Muscle of leg (tissue), 11 donors: ENCODE measurements around the gene BACE1. TPM values are rescaled to one million over a fixed set of nuclear protein-coding genes. Genes with fewer than 3 reads are reported as not detected.

Source experiments
- DNase-seq: peaks from one replicate; pipeline ENCODE4 v3.0.0; 2013
- H3K27ac ChIP-seq: one replicate; pipeline ENCODE4 v1.5.1; 2013; ENCODE audit warnings: mild to moderate bottlenecking, low read length, control low read depth
- H3K27me3 ChIP-seq: one replicate; pipeline ENCODE4 v1.6.1; 2013; ENCODE audit warnings: low read length; ENCODE audit not compliant: control insufficient read depth, insufficient read depth
- H3K36me3 ChIP-seq: one replicate; pipeline ENCODE4 v1.6.1; 2013; ENCODE audit warnings: low read length; ENCODE audit not compliant: control insufficient read depth, insufficient read depth
- H3K4me1 ChIP-seq: one replicate; pipeline ENCODE4 v1.6.1; 2013; ENCODE audit warnings: low read length; ENCODE audit not compliant: control insufficient read depth, insufficient read depth
- H3K4me3 ChIP-seq: one replicate; pipeline ENCODE4 v1.5.1; 2013; ENCODE audit warnings: low read length, control low read depth
- H3K9me3 ChIP-seq: replicated peaks from 2 replicates; pipeline ENCODE4 v1.6.1; 2013; ENCODE audit warnings: low read depth, low read length; ENCODE audit not compliant: control insufficient read depth
- WGBS: methylation state at CpG from one replicate; pipeline ENCODE4 v1.1.5; 2013; ENCODE audit warnings: missing lambda C conversion rate; ENCODE audit not compliant: insufficient coverage; 5-methylcytosine and 5-hydroxymethylcytosine counted together
- polyA plus RNA-seq, 8 donors: library from polyadenylated mRNA; unstranded; fragments of 120-200 nt; gene quantifications; one replicate each; pipeline versions ENCODE4 v1.2.1 to v1.2.3, GENCODE V29; 2013; ENCODE audit warnings: inconsistent platforms in 1 of 8, low replicate concordance in 1 of 8; ENCODE audit not compliant: insufficient read length in 8 of 8, insufficient read depth in 1 of 8
- total RNA-seq: library from RNA; stranded (reverse); fragments of 120-200 nt; gene quantifications from one replicate; pipeline ENCODE4 v1.2.4, GENCODE V29; 2013

The BACE1 gene
- total and polyA plus RNA-seq, 9 donors, result 16.6 to 40.8 (median 36.6) TPM

- Histone ChIP-seq H3K9me3 (no peaks in the 10 kb centered on the region), H3K4me1 (peaks cover 11% of the 10 kb centered on the region), H3K36me3 (peaks cover 20% of the 10 kb centered on the region), H3K27me3 (no peaks in the 10 kb centered on the region), H3K4me3 (no peak overlapping the region), H3K27ac (no peak overlapping the region)
- 87% methylated on average over 4 of the region's 6 CpGs for WGBS
- no peak for DNase-seq
Measured at GRCh38 chr11:117296881-117297280, 19.2 kb downstream of the BACE1 start.

DNA sequence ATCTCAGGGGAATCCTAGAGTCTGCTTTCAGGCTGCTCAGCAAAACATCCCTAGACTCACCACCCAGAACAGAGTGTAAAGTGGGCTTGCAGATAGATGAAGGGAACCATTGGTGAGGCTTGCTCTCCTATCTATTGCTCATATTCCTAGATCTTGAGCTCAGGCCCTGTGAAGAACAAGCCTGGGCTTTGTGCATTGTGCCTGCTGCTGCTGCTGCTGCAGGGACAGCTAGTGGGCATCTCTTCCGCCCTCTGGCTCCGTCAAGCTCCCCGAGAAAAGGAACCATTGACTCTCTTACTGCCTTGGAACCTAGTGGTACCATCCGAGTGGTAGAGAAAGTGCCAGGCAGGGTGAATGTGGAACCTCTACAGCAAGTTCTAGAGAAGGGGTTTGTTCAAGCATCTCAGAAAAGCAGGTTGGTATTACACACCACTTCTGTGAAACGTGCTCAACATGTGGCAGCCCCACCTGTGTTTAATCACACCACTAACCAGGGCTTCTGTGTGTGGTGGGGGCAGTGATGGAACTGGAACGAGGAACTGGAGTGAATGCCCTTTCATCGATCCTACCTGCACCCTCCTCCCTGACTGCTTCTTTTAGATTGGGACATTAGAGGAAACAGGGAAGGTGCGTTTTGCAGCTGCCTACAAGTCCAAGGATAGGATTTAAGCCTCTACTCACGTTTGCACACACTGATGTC is 20.5 kb downstream of the BACE1 start:
- no peak for DNase-seq
- Histone ChIP-seq H3K4me1 (peaks cover 10% of the 10 kb centered on the region), H3K36me3 (peaks cover 31% of the 10 kb centered on the region), H3K4me3 (no peak overlapping the region), H3K27me3 (no peaks in the 10 kb centered on the region), H3K9me3 (no peaks in the 10 kb centered on the region), H3K27ac (no peak overlapping the region)
- WGBS, result 80% methylated on average over 5 of the region's 9 CpGs

GRCh38 chr11:117292616-117293015 is 23.4 kb downstream of the BACE1 start:
- H3K9me3 ChIP-seq, result no peaks in the 10 kb centered on the region
- no peak overlapping the region for H3K27ac ChIP-seq
- no peak for DNase-seq
- whole genome bisulfite sequencing, result 80% methylated on average over 2 of the region's 2 CpGs
- H3K27me3 ChIP-seq, result no peaks in the 10 kb centered on the region
- H3K4me1 ChIP-seq, result no peaks in the 10 kb centered on the region
- H3K4me3 ChIP-seq, result no peak overlapping the region
- peaks cover 57% of the 10 kb centered on the region for H3K36me3 ChIP-seq

DNA sequence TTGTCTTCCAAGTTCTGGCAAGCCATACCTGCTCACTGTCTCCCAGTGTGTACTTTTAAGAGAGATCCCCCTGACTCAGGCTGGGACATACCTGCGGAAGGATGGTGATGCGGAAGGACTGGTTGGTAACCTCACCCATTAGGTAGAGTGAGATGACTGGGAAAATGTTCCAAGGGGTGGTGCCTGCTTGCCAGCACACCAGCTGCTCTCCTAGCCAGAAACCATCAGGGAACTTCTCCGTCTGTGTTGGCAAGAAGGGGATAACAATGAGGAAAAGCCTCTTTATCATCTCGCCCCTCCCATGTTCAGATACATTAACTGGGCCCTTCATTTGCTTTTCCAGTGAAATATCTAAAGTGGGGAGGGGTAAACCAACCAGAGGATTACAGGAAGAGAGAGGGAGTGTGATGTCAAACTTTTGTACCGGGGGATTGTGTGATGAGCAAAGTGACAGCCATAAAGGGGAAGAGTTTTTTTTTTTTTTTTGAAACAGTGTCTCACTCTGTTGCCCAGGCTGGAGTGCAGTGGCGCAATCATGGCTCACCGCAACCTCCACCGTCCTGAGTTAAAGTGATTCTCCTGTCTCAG is 25.2 kb downstream of the BACE1 start, which contains the start of gene BACE1-AS:
BACE1-AS (plus strand) TSS at position 538 of the 588 bp plus-strand sequence.
- DNase-seq, result no peak
- H3K4me1 ChIP-seq, result no peaks in the 10 kb centered on the region
- H3K9me3 ChIP-seq, result no peaks in the 10 kb centered on the region
- peaks cover 66% of the 10 kb centered on the region for H3K36me3 ChIP-seq
- no peaks in the 10 kb centered on the region for H3K27me3 ChIP-seq
- H3K27ac ChIP-seq, result no peak within 1 kb of the TSS
- H3K4me3 ChIP-seq, result no peak within 1 kb of the TSS
- 93% methylated on average over 3 of the region's 8 CpGs for WGBS

DNA sequence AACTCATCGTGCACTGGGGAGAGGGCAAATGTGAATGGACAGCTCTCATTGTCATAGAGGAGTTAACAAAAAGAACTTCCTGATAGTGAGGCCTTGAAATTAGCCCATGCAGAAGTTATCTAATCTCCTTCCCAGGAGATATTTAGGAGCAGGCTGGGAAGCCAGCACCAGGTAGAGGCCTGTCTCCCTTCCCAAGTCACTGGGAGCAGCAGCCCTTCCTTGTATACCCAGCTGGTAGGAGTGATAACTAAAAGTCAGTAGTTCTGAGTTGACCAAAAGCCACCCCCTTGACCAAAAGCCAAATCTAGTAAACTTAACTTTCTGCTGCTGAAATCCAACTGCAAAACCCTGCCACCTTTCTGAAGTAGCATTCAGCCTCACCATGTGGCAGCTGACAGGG is 26.3 kb downstream of the BACE1 start:
- H3K4me1 ChIP-seq, result no peaks in the 10 kb centered on the region
- no peak for DNase-seq
- no peaks in the 10 kb centered on the region for H3K9me3 ChIP-seq
- WGBS, result 100% methylated on average over 1 of the region's 1 CpG
- no peaks in the 10 kb centered on the region for H3K27me3 ChIP-seq
- no peak overlapping the region for H3K27ac ChIP-seq
- H3K36me3 ChIP-seq, result peaks cover 69% of the 10 kb centered on the region
- no peak overlapping the region for H3K4me3 ChIP-seq

- Histone ChIP-seq H3K4me1 (no peaks in the 10 kb centered on the region), H3K27me3 (no peaks in the 10 kb centered on the region), H3K4me3 (no peak overlapping the region), H3K9me3 (no peaks in the 10 kb centered on the region), H3K36me3 (peaks cover 77% of the 10 kb centered on the region), H3K27ac (no peak overlapping the region)
- no peak for DNase-seq
- 71% methylated on average over 1 of the region's 3 CpGs for WGBS
Measured at GRCh38 chr11:117287668-117288067, 28.4 kb downstream of the BACE1 start.

DNA sequence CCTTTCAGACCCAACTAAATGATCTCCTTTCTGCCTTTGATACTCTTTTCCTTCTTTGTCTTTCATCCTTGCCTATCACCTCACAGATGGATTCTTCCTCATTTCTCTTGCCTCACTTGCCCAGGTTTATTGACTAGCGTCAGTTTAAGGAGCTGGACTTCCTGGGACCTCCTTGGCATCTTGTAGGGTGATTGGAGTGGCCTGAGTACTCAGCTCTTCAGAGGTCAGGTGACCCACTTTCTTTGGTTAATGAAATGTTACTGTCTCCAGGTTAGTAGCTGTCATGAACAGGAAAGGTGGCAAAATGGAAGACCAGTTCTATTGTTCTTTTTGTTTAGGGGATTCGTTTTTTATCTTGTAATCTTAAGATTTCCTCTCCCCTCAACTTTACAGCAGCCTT is 29.5 kb downstream of the BACE1 start:
- Histone ChIP-seq H3K27me3 (no peaks in the 10 kb centered on the region), H3K4me1 (no peaks in the 10 kb centered on the region), H3K27ac (no peak overlapping the region), H3K4me3 (no peak overlapping the region), H3K9me3 (no peaks in the 10 kb centered on the region), H3K36me3 (peaks cover 83% of the 10 kb centered on the region)
- 83% methylated on average over 1 of the region's 2 CpGs for WGBS
- DNase-seq, result no peak

DNA sequence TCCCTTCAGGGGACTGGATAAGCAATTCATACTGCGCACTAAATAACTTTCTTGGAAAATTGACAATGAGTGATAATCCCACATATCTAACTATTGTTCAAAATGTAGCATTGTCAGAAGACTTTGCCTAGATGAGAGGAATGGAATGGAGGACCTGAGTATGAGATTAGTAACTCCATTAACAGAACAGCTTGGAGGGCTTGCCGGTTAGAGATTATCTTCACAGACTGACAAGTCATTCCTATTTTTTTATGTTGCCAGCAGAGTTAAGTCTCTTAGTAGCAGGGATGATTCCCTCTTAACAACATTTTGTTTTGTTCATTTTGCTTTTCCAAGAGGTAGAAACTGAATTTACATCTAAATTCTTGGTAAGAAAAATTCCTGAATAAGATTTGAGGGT is 32.0 kb downstream of the BACE1 start:
- H3K4me3 ChIP-seq, result no peak overlapping the region
- H3K36me3 ChIP-seq, result peaks cover 74% of the 10 kb centered on the region
- WGBS, result no CpG with 5 or more reads among the region's 2 CpGs
- no peaks in the 10 kb centered on the region for H3K27me3 ChIP-seq
- DNase-seq, result no peak
- no peaks in the 10 kb centered on the region for H3K4me1 ChIP-seq
- H3K27ac ChIP-seq, result no peak overlapping the region
- no peaks in the 10 kb centered on the region for H3K9me3 ChIP-seq

GRCh38 chr11:117282956-117283355 is 33.1 kb downstream of the BACE1 start:
- 78% methylated on average over 3 of the region's 3 CpGs for WGBS
- H3K4me1 ChIP-seq, result no peaks in the 10 kb centered on the region
- no peak overlapping the region for H3K4me3 ChIP-seq
- H3K27ac ChIP-seq, result no peak overlapping the region
- no peaks in the 10 kb centered on the region for H3K27me3 ChIP-seq
- no peak for DNase-seq
- peaks cover 67% of the 10 kb centered on the region for H3K36me3 ChIP-seq
- H3K9me3 ChIP-seq, result no peaks in the 10 kb centered on the region

DNA sequence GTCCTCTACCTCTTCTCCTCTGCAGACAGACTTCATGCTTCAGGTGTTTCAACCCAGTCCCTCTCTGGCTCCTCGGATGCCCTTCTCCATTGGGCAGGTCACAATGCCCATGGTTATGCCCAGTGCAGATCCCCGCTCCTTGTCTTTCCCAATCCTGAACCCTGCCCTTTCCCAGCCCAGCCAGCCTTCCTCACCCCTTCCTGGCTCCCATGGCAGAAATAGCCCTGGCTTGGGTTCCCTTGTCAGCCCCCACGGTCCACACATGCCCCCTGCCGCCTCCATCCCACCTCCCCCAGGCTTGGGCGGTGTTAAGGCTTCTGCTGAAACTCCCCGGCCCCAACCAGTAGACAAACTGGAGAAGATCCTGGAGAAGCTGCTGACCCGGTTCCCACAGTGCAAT is 34.2 kb downstream of the BACE1 start:
- Histone ChIP-seq H3K27ac (no peak overlapping the region), H3K9me3 (no peaks in the 10 kb centered on the region), H3K27me3 (no peaks in the 10 kb centered on the region), H3K36me3 (peaks cover 57% of the 10 kb centered on the region), H3K4me1 (no peaks in the 10 kb centered on the region), H3K4me3 (no peak overlapping the region)
- WGBS, result 96% methylated on average over 6 of the region's 7 CpGs
- DNase-seq, result no peak
